Osteoblast (primary cell): ENCODE data around the gene SHROOM3. TPM values are rescaled to one million over a fixed set of nuclear protein-coding genes. Genes with fewer than 3 reads are reported as not detected.

Experiments
- DNase-seq: peaks from one replicate; pipeline ENCODE4 v3.0.0; 2011; ENCODE audit warnings: low spot score, mixed read lengths; ENCODE audit not compliant: insufficient read length; ENCODE audit errors: missing footprints
- H2AFZ ChIP-seq: 2 replicates; pipeline ENCODE4 v1.6.0; 2011; ENCODE audit warnings: mild to moderate bottlenecking, low read length
- H3K27ac ChIP-seq: 2 replicates; pipeline ENCODE4 v1.5.1; 2011; ENCODE audit warnings: mild to moderate bottlenecking, low read depth, low read length, moderate library complexity
- H3K27me3 ChIP-seq: 2 replicates; pipeline ENCODE4 v1.6.0; 2012; ENCODE audit warnings: mild to moderate bottlenecking, control low read depth, inconsistent platforms, low read length, moderate library complexity; ENCODE audit not compliant: insufficient read depth
- H3K36me3 ChIP-seq: 2 replicates; pipeline ENCODE4 v1.5.1; 2011; ENCODE audit warnings: mild to moderate bottlenecking, low read length, control low read depth, moderate library complexity; ENCODE audit not compliant: insufficient read depth
- H3K4me1 ChIP-seq: 2 replicates; pipeline ENCODE4 v1.5.1; 2011; ENCODE audit warnings: mild to moderate bottlenecking, low read length, control low read depth, moderate library complexity; ENCODE audit not compliant: insufficient read depth
- H3K4me2 ChIP-seq: 2 replicates; pipeline ENCODE4 v1.6.0; 2011; ENCODE audit warnings: mild to moderate bottlenecking, low read length; ENCODE audit not compliant: insufficient read depth
- H3K4me3 ChIP-seq: fragments of 200-600 bp; sonication (generic); 3 replicates; pipeline ENCODE4 v1.5.1; 2012; ENCODE audit warnings: mild to moderate bottlenecking, low read length, inconsistent platforms; ENCODE audit not compliant: insufficient read depth
- H3K79me2 ChIP-seq: 2 replicates; pipeline ENCODE4 v1.6.0; 2012; ENCODE audit warnings: mild to moderate bottlenecking, low read length, control low read depth, inconsistent platforms; ENCODE audit not compliant: insufficient read depth
- H3K9me3 ChIP-seq: 2 replicates; pipeline ENCODE4 v1.5.1; 2011; ENCODE audit warnings: low read depth, low read length, control low read depth
- H4K20me1 ChIP-seq: 2 replicates; pipeline ENCODE4 v1.6.0; 2012; ENCODE audit warnings: mild to moderate bottlenecking, low read length, control low read depth; ENCODE audit not compliant: insufficient read depth
- CTCF ChIP-seq: IDR thresholded peaks from 2 replicates; pipeline ENCODE4 v1.5.1; 2011; ENCODE audit warnings: mild to moderate bottlenecking, low read depth, low read length, moderate library complexity; ENCODE audit errors: extremely low read depth
- total RNA-seq: library from RNA; depleted of rRNA; stranded (reverse); fragments of >200 nt; gene quantifications from 2 replicates; pipeline ENCODE4 v1.2.3, GENCODE V29; 2012

Gene SHROOM3
- total RNA-seq, 1 donor: 9.8 TPM

- no peak for DNase-seq
- TF ChIP-seq CTCF: no peak
- no peaks in the 10 kb centered on the region for H4K20me1 ChIP-seq
- peaks cover 39% of the 10 kb centered on the region for H3K27me3 ChIP-seq
- H3K4me3 ChIP-seq: no peak overlapping the region
- no peaks in the 10 kb centered on the region for H3K79me2 ChIP-seq
- no peaks in the 10 kb centered on the region for H3K4me1 ChIP-seq
- no peaks in the 10 kb centered on the region for H3K36me3 ChIP-seq
- no peak overlapping the region for H3K27ac ChIP-seq
- no peaks in the 10 kb centered on the region for H3K9me3 ChIP-seq
- H3K4me2 ChIP-seq: no peak overlapping the region
- no peak overlapping the region for H2AFZ ChIP-seq
Observed at GRCh38 chr4:76439491-76439890, 4.5 kb downstream of the SHROOM3 start.

- H4K20me1 ChIP-seq: no peaks in the 10 kb centered on the region
- no peaks in the 10 kb centered on the region for H3K79me2 ChIP-seq
- no peak overlapping the region for H3K4me2 ChIP-seq
- H3K9me3 ChIP-seq: no peaks in the 10 kb centered on the region
- no peak for TF ChIP-seq CTCF
- peaks cover 1% of the 10 kb centered on the region for H3K4me1 ChIP-seq
- no peak overlapping the region for H2AFZ ChIP-seq
- no peaks in the 10 kb centered on the region for H3K36me3 ChIP-seq
- DNase-seq: no peak
- H3K27ac ChIP-seq: no peak overlapping the region
- peaks cover 18% of the 10 kb centered on the region for H3K27me3 ChIP-seq
- no peak overlapping the region for H3K4me3 ChIP-seq
Observed at GRCh38 chr4:76441881-76442280, 6.9 kb downstream of the SHROOM3 start.

GRCh38 chr4:76442807-76443206, 7.8 kb downstream of the SHROOM3 start:
- H4K20me1 ChIP-seq: no peaks in the 10 kb centered on the region
- H3K27me3 ChIP-seq: peaks cover 12% of the 10 kb centered on the region
- no peak overlapping the region for H3K27ac ChIP-seq
- no peak for DNase-seq
- H2AFZ ChIP-seq: no peak overlapping the region
- H3K4me2 ChIP-seq: no peak overlapping the region
- no peak overlapping the region for H3K4me3 ChIP-seq
- H3K36me3 ChIP-seq: no peaks in the 10 kb centered on the region
- TF ChIP-seq CTCF: no peak
- no peaks in the 10 kb centered on the region for H3K79me2 ChIP-seq
- peaks cover 9% of the 10 kb centered on the region for H3K4me1 ChIP-seq
- no peaks in the 10 kb centered on the region for H3K9me3 ChIP-seq

GRCh38 chr4:76443376-76443775, 8.3 kb downstream of the SHROOM3 start:
- Histone ChIP-seq H3K4me2 (no peak overlapping the region), H2AFZ (no peak overlapping the region), H3K4me3 (no peak overlapping the region), H3K36me3 (no peaks in the 10 kb centered on the region), H4K20me1 (no peaks in the 10 kb centered on the region), H3K27ac (no peak overlapping the region), H3K79me2 (no peaks in the 10 kb centered on the region), H3K9me3 (no peaks in the 10 kb centered on the region), H3K27me3 (peaks cover 12% of the 10 kb centered on the region), H3K4me1 (peaks cover 9% of the 10 kb centered on the region)
- TF ChIP-seq CTCF: no peak
- no peak for DNase-seq
